ENCODE results near the gene ZNF835. TPM values are rescaled to one million over a fixed set of nuclear protein-coding genes. Genes with fewer than 3 reads are reported as not detected.

Gene ZNF835
- total RNA-seq, 1 experiment from 2014 or later, result not detected

DNA sequence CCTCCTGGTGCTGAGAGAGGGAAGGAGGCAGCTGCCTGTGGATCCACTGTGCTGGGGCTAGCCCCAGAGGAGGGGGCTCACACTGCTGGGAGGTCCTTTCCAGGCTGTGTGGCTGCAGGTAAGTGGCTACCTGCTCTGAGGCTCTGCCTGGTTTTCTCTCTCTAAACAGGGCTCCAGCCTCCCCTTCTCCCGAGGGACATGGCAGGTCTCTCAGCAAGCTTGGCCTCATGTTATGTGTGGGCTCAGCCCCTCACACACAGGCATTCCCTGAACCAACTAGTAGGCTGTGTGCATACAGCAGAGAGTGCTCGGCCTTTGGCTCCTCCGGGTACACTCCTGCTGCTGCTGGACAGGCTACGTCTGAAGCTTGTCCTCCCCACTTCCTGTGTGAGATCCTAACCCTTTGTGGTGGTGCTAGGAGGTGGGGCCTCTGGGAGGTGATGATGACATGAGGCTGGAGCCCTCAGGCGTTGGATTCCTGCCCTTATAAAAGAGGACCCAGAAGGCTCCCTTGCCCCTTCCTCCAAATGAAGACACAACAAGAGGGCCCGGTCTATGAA, 4.2 kb downstream of the ZNF835 start:
- Histone ChIP-seq H3F3A (ENCODE audit: insufficient read depth, low read depth) (no peaks in the 10 kb centered on the region), H3K79me2 (ENCODE audit: low read depth) (no peaks in the 10 kb centered on the region), H3K9me2 (ENCODE audit: insufficient read depth) (no peaks in the 10 kb centered on the region), H4K20me1 (ENCODE audit: insufficient read depth) (no peaks in the 10 kb centered on the region), H3K36me3 (ENCODE audit: low read depth) (no peaks in the 10 kb centered on the region), H2AFZ (no peak overlapping the region; the same call in 1 of the 2 replicates), H3K4me1 (replicated peaks; ENCODE audit: insufficient read depth) (no peaks in the 10 kb centered on the region), H3K9me3 (ENCODE audit: insufficient read depth, low read depth) (no peaks in the 10 kb centered on the region), H3K27me3 (ENCODE audit: insufficient read depth, low read depth) (no peaks in the 10 kb centered on the region; the same call in 1 of the 2 replicates), H3K27ac (no peak overlapping the region), H3K4me2 (no peak overlapping the region), H3K4me3 (no peak overlapping the region)
- ChIA-PET CTCF (no interaction called here), POLR2A (ENCODE audit: unreplicated experiment) (interaction anchor here (0.6 kb wide), 1 partner anchor 1249 kb away, joined by 4 read pairs; the partner anchor contains the start of gene ZNF417)
- intact Hi-C loops (cut with micrococcal nuclease; ENCODE audit: unreplicated experiment), result no loop called here
- no TSS peak for BruUV-seq (replicated peaks)
- DNase-seq, result no peak
- TF ChIP-seq CTCF (conservative IDR thresholded peaks at IDR 0.05) (no peak), EZH2 (IDR thresholded peaks at IDR 0.05; ENCODE audit: low read depth) (no peak)

DNA sequence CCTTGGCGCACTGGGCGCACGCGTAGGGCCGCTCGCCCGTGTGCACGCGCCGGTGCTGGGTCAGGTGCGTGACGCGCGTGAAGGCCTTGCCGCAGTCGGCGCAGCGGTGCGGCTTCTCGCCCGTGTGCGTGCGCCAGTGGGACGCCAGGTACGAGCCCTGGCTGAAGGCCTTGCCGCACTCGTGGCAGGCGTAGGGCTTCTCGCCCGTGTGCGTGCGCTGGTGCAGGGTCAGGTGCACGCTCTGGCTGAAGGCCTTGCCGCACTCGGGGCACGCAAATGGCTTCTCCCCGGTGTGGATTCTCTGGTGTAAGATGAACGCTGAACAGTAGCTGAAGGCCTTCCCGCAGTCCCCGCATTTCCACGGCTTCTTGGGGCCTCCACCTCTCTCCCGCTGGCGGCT, 7.0 kb downstream of the ZNF835 start:
- Histone ChIP-seq H2AFZ (no peak overlapping the region), H3K27me3 (ENCODE audit: insufficient read depth, low read depth) (no peaks in the 10 kb centered on the region), H3K9me2 (ENCODE audit: insufficient read depth) (no peaks in the 10 kb centered on the region), H3K79me2 (ENCODE audit: low read depth) (no peaks in the 10 kb centered on the region), H3K4me2 (no peak overlapping the region), H4K20me1 (ENCODE audit: insufficient read depth) (no peaks in the 10 kb centered on the region), H3K27ac (no peak overlapping the region), H3K36me3 (ENCODE audit: low read depth) (no peaks in the 10 kb centered on the region), H3K4me3 (no peak overlapping the region), H3F3A (ENCODE audit: insufficient read depth, low read depth) (no peaks in the 10 kb centered on the region), H3K4me1 (replicated peaks; ENCODE audit: insufficient read depth) (no peaks in the 10 kb centered on the region), H3K9me3 (ENCODE audit: insufficient read depth, low read depth) (no peaks in the 10 kb centered on the region)
- intact Hi-C loops (cut with micrococcal nuclease; ENCODE audit: unreplicated experiment), result no loop called here
- CTCF ChIA-PET, result no interaction called here
- no peak for DNase-seq
- no TSS peak for BruUV-seq (replicated peaks)
- POLR2A ChIA-PET (ENCODE audit: unreplicated experiment), result no interaction called here
- TF ChIP-seq CTCF (conservative IDR thresholded peaks at IDR 0.05) (no peak), EZH2 (IDR thresholded peaks at IDR 0.05; ENCODE audit: low read depth) (no peak)

- H3K9me3 ChIP-seq (ENCODE audit: insufficient read depth, low read depth), result no peaks in the 10 kb centered on the region
- no peaks in the 10 kb centered on the region for H4K20me1 ChIP-seq (ENCODE audit: insufficient read depth)
- no peaks in the 10 kb centered on the region for H3F3A ChIP-seq (ENCODE audit: insufficient read depth, low read depth)
- no peak overlapping the region for H3K4me3 ChIP-seq
- H3K4me1 ChIP-seq (replicated peaks; ENCODE audit: insufficient read depth), result no peaks in the 10 kb centered on the region
- no peak overlapping the region for H3K27ac ChIP-seq
- H2AFZ ChIP-seq, result no peak overlapping the region
- H3K9me2 ChIP-seq (ENCODE audit: insufficient read depth), result no peaks in the 10 kb centered on the region
- ChIA-PET POLR2A (ENCODE audit: unreplicated experiment) (no interaction called here), CTCF (no interaction called here)
- H3K4me2 ChIP-seq, result no peak overlapping the region
- no peaks in the 10 kb centered on the region for H3K27me3 ChIP-seq (ENCODE audit: insufficient read depth, low read depth)
- H3K79me2 ChIP-seq (ENCODE audit: low read depth), result no peaks in the 10 kb centered on the region
- BruUV-seq (replicated peaks), result no TSS peak
- no peak for DNase-seq
- H3K36me3 ChIP-seq (ENCODE audit: low read depth), result no peaks in the 10 kb centered on the region
- intact Hi-C loops (cut with micrococcal nuclease; ENCODE audit: unreplicated experiment), result no loop called here
- TF ChIP-seq EZH2 (IDR thresholded peaks at IDR 0.05; ENCODE audit: low read depth), result no peak
- no peak for TF ChIP-seq CTCF (conservative IDR thresholded peaks at IDR 0.05)
Observed at GRCh38 chr19:56663931-56664500, 7.5 kb downstream of the ZNF835 start.

Data from PC-9 (cell line).